Skeletal muscle cell (primary cell): Measurements from ENCODE around the gene ARHGAP22.

Experiments
- DNase-seq: peaks from one replicate; pipeline ENCODE4 v3.0.0-alpha.2; 2010; ENCODE audit warnings: low read depth
- H3K4me3 ChIP-seq: 2 replicates; pipeline ENCODE4 v1.5.1; 2011; ENCODE audit warnings: low read depth, mild to moderate bottlenecking, control low read depth, low read length, moderate library complexity

The ARHGAP22 gene

DNA sequence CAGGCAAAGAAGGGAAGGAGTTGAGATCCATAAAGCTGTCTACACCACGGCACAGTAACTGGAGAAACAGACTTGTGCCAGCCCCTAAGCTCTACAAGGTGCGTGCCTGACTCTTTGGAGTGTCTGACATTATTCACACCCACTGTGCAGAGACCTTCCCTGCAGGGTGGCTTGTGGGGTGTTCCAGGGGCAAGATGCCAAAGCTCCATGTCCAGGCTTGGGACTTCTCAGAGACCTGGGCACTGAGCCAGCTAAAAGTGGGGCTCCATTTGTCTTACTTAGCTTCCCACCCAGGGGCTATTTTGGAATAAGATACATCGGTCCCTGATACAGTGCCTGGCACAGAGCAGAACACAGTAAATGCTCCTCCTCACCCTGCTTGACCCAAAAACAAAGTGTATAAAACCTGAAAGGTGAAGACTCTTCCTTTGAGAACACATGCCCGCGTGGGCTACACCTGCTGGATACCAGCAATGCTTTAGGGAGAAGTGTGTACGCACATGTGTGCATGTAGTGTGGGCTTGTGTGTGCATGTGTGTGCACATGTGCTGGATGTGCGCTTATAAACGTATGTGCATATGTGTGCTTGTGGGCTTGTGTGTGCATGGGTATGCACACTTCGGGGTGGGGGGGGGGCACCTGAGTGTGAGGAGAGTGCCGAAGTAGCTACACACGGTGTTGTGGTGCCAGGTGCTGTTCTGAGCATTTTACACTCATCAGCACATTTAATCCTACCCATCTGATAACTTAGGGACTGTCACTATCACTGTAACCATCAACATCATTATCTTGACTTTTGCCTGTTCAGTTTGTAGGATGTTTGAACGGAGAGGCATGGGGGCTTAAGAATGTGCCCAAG is 143.0 kb downstream of the ARHGAP22 start:
- no peak overlapping the region for H3K4me3 ChIP-seq
- no peak for DNase-seq

DNA sequence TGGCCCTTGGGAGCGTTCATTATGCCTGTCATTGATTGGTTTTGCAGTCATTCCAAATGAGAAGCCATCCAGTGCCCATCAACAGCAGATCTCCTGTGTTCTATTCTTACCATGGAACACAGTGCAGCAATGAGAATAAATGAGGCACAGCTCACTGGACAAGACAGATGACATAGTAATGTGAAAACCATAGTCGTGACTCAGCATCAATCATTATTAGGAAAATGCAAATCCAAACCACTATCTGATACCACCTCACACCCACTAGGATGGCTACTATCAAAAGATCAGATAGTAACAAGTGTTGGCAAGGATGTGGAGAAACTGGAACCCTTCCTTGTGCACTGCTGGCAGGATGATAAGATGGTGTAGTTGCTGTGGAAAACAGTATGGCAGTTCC is 144.7 kb downstream of the ARHGAP22 start:
- no peak for DNase-seq
- H3K4me3 ChIP-seq = no peak overlapping the region

DNA sequence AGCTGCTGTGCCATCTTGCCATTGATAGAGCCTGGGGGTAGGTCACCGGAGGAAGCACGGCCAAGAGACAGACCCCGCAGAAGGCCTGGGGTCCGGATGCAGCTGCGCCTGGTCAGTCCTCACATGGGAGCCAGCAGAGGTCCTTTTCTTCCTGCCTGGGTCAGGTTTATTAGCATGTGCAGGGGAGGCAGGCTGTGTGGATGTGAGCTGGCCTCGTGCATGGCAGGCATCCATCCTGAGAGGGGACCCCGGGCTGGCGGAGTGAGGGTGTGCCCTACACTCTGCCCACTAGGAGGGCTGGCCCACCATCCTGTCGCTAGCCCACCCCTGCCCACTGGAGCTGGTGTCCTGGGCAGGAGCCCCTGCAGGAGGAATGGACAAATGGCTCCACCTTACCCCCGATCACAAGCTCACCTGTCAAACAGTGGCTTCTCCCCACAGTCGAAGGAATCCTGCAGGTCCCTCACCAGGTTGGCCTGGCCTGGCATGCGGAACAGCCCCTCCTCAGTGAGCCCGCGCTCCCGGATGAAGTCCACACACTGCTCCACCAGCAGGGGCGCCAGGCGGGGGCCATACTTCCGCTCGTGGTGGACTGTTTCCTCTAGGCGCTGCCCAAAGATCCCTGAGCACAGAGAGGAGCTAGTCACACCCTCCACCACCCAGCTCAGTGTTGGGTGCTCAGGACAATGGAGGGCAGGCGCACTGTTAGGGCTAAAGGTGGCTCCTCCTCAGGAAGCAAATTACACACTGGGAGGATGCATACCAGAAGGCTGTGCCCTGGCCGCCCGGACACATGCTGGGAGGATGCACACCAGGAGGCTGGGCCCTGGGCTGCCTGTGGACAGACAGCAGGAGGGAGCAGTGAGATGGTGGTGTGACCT is 145.4 kb downstream of the ARHGAP22 start:
- no peak overlapping the region for H3K4me3 ChIP-seq
- DNase-seq = no peak

DNA sequence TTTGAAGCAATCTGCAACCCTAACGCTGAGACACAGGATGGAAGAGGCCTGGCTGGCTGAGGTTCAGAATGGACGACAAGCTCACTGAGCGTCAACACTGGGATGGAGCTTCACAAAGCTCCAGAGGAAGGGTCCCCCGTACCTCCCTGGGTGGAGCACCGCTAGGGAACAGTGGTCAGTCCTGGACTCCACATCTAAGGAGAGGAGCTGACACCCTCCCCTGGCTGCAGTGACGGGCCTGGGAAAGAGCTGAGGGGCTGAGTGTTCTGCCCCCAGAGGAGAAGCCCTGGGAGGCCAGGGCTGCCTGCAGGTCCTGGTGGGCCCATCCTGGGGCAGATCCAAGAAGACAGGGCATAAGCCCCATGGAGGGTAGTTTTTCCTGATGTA is 146.2 kb downstream of the ARHGAP22 start:
- H3K4me3 ChIP-seq = no peak overlapping the region
- no peak for DNase-seq

DNA sequence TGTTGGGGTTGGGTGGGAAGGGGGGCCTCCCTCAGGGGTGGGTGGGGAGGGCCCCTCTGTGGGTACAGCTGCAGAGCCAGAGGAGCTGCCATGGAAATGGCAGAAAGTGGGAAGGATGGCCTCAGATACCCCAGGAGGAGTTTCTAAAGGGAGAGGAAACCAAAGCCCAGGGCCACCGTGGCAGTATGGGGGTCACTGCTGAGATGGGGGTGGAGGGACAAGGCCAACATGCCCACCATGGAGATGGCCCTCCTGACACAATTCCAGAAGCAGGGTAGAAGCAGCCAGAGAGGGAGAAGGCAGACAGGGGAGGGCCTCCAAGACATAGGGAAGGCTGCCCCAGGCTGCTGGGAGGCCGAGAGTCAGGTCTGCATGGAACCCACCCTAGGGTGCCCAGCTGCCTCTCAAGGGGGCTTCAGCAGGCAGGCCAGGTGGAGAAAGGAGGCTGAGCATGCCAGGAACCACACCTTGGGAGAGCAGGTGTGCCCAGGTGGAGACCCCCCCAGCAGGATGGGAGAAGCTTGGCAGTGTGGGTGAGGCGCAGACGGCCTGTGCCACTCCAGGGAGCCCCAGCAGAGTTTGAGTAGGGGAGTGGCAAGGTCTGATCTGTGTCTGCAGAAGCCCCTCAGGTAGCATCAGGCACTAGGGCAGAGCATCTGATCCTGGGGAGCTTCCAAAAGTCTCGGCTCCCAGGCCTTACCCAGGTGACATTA is 146.8 kb downstream of the ARHGAP22 start:
- DNase-seq = no peak
- H3K4me3 ChIP-seq = no peak overlapping the region

DNA sequence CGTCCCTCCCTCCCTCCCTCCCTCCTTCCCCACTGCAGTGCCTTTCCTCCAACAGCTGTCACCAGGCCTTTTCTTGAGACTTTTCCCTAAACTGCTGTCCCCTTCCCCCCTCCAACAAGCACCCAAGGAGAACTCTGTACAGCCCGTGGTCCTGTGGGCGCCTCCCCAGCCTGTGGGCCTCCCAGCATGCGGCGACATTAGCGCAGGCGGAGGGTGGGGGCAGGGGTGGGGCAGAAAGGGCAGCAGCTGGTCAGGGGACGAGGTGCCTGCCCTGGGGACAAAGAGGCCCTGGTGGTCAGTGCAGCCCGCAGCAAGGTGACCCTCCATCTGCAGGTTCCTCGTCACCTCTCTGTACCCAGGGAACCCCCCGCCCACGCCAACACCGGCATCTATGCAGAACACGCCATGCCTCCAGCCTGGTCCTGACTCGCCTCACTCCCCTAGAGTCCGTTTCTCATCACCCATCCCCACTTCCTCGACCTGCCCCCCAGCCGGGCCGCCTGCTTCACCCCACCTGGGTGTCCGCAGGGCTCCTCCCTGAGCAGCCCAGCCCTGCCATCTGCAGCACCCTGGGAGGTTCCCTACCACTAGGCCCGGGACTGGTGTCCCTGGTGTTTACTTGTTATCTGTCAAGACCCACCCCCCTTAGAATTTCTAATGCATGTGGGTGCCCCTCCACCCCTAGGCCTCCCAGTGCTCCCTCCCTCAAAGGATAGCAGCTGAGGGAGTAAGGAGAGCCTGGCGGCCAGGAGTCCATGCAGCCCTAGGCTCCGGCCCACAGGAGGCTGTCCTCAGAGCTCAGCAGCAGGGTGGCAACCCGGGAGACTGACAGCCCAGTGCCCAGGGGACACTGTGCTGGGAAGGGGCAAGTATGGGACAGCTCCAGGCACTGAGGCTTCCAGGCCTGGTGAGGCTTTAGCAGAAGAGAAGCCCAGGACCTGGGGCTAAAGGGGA is 147.8 kb downstream of the ARHGAP22 start:
- H3K4me3 ChIP-seq = no peak overlapping the region
- no peak for DNase-seq

DNA sequence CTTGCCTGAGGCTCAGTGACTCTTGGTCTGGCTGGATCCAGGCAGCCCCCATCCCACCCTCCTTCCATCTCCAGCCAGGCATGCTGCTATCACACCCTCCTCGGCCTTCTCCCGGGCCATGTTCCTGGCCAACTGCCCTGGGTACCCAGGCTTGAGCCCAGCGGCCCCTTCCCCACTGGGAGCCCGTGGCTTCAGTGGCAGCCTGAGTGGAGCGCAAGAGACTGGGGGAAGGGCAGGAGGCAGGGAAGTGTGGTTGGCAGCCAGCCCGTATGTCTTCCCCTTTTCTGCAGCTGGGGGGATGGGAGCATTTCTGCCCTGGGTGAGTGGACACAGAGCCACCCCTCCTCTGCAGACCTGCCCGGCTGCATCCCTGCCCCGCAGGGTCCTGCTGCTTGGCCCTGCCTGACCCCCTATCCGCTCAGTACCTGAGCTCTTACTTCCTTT is 148.5 kb downstream of the ARHGAP22 start:
- H3K4me3 ChIP-seq = no peak overlapping the region
- no peak for DNase-seq

DNA sequence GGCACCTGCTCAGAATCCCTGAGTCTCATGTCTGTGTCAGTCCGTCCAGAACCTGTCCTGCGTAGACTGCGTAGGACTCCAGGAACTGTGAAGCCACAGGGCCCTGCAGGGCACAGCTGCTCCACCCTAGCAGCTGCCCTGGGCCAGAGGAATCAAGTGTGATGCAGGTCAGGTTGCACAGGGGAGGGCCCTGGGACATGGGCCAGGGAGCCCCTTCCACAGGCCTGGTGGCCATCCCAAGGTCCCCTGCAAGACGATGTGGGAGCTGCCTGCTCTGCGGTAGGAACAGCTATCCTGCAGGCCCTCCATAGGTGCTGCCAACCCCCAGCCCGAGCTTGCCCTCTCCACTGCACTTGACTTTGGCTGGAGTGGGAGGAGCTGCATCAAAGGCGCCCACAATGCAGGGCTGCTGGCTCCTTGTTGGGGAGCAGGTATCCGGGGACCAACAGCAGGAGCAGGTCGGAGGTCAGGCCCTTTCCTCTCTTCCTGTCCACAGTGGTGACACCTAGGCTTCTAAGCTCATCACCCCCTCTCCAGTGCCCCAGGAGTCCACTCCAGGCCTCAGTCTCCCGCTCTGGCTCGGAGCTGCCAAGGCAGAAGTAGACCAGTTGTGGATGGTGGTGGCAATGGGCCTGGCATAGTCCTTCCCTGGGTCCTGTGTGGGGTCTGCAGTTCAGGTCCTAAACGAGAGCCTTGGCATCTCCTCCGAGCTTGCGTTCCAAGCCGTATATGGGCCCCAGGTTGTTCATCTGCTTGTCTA is 149.3 kb downstream of the ARHGAP22 start:
- no peak overlapping the region for H3K4me3 ChIP-seq

DNA sequence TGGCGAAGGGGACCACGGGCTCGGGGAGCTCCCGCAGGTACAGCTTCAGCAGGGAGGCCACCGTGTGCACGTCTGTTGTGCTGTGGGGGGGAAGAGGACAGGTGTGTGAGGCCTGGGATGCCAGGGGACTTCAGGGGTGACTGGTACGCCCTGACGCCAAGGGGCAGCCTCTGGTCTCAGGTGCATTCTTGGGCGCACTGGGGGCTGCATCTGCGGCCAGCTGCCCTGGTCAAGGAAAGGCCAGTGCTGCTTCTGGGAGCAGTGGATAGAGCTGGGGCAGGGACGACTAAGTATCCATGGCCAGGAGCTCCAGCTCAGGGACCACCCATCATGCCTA is 149.8 kb downstream of the ARHGAP22 start:
- H3K4me3 ChIP-seq = no peak overlapping the region
- no peak for DNase-seq

More for the DNA sequence above, 149.3 kb downstream of the ARHGAP22 start:
- no peak for DNase-seq

DNA sequence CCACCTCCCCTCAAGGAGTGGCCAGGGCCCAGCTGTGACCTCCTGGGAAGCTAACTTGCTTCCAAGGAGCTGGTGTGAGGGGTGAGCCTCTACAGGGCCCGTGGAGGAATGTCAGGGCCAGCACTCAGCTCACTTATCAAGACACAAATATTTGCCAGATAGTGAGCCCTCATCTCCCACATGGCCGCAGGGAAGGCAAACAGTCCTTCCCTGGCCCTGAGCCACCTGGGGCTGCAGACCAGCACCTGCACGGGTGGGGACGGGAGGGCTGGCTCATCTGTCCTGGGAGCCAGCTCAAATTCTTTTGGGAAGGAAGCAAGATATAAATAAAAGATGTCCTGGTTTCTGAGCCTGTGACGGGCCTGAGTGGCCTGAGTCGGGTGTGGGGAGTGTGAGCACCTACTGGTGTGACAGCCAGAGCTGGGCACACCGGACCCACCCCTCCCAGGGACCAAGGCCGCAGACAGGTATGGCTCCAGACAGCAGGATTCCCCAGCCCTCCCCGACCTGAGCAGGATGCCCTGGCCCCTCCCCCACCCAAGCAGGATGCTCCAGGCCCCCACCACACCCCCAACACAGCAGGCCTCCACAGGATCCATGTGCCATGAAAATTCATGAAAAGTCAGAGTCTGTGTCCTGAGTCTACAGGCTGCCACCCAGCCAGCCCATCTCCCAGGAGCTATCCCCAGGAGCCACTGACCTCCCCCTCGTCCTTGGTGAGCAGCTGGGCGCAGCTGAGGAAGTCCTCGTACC is 150.4 kb downstream of the ARHGAP22 start:
- DNase-seq = no peak
- no peak overlapping the region for H3K4me3 ChIP-seq

DNA sequence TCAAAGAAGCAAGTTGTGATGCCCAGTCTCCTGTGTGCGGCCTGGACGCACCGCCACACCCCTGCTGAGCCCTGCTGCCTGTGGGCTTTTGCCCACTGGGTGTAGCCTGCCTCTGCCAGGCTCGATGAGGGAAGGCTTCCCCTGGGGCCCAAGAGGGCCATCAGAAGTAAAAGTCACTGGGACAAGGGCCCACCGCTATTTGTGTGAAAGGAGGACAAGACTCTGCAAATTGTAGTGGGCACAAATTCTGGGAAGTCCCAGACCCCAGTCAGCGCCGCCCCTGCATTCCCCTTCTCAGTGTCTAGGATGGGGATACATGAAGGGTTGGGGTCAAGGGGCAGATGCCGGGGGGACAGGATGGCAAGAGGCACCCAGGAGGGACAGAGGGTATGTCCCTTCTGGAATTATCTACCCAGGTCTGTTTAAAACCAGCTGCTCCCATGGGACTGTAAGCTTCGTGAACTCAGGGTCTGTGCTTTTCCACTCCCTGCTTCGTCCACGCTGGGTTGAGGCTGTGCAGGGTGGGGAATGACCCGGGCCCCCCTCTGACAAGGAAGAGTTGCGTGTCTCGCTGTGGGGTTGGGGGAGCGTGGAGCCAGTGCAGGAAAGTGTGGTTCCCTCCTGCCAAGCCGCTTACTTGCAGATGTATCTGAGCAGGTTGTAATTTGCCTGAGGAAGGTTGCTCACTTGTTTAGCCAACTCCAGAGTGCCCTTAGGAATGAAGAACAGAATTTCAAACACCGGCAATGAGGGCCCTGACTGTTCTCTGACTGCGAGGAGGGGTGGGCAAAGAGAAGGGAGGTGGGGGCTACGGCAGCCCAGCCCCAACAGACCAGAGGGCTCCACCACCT is 151.2 kb downstream of the ARHGAP22 start:
- H3K4me3 ChIP-seq = no peak overlapping the region
- DNase-seq = no peak

DNA sequence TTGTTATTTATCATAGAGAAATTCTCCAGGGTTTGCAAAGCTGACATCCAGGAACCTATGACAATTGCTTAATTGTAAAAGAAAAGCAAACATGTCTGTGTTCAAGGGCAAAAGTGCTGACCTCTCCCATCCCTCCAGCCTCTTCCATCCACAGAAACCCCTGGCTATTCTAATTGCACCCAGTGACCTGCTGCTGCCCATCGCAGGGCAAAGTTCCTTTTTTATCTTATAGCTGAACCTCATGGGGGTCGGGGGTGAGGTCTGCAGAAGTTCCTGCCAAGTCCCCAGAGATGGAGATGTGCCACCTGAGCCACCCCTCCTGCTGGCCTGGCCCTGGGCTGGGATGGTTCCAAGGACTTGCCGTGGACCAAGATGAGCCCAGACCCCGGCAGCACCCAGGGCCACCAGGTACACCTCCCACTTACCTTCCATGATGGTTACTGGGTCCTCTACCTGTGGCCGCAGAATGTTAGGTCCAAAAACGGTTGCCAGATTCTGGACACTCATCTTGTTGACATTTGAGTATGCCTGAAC is 151.9 kb downstream of the ARHGAP22 start:
- no peak for DNase-seq
- no peak overlapping the region for H3K4me3 ChIP-seq

DNA sequence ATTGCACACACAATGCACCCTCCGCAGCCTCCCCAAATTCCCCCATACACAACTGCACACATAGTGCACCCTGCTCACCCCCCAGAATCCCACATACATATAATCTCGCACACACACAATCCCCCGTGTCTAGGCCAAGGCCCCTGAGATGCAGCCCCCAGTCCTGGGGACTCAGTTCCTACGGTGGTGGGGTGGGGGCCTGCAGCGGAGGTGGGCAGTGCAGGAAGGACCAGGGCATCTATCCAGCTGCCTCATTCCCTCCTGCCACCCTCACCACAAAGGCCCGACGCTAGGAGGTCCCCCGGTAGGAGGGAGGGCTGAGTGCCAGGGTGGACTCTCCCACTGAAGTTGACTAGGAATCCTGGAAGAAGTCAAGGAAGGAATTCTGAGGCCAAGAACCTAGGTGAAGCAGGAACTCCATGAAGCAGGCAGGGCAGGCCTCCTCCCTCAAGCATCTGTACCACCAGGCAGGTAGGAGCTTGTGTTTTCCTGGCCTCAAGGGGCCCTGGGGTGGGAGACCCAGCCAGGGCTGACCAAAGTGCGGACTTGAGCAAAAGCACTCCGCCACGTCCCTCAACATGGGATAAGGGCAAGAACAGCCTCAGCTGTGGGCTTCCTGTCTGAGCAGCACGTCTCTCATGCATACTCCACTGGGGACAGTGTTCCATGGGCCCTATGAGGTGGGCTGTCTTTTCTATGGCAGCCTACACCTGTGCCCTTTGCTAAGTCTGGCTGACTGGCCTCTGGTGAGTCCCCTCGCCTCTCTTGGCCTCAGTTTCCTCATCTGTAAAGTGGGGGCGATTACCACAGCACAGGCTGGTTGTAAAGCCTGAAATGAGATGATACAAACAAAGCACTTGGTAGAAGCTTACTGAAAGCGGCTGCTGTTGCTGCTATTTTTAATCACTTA is 152.6 kb downstream of the ARHGAP22 start:
- no peak overlapping the region for H3K4me3 ChIP-seq
- no peak for DNase-seq

DNA sequence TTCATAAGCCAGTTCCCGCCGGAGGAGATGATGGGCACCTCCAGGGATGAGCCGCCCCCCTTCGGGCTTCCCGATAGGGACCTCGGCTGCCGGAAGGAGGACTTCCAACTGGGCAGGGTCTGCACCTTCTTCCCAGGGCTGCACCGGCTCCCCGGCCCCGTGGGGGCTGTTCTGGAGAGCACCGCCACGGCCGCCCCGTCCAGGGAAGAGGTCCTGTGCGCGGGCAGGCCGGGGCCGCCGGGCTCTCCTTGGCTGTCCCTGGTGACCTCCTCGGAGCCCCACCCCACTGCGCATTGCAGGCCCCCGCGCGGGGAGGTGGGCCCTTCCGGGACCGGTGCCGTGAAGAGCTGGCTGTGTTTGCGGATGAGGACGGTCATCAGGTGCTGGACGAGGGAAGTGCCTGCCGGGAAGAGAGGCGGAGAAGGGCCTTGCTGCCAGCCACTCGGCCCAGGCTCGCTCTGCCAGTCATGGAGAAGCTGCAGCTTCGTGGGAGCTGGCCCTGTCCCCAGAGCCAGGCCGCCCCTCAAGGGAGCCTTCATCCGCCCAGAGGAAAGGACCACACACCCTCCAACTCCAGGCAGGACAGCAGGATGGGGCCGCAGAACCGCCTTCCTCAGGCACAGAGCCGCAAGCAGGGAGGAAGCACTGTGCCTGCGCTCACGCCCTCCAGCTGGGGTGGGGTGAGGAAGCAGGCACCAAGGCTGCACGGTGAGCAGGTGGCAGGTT is 154.0 kb downstream of the ARHGAP22 start:
- no peak for DNase-seq
- no peak overlapping the region for H3K4me3 ChIP-seq

DNA sequence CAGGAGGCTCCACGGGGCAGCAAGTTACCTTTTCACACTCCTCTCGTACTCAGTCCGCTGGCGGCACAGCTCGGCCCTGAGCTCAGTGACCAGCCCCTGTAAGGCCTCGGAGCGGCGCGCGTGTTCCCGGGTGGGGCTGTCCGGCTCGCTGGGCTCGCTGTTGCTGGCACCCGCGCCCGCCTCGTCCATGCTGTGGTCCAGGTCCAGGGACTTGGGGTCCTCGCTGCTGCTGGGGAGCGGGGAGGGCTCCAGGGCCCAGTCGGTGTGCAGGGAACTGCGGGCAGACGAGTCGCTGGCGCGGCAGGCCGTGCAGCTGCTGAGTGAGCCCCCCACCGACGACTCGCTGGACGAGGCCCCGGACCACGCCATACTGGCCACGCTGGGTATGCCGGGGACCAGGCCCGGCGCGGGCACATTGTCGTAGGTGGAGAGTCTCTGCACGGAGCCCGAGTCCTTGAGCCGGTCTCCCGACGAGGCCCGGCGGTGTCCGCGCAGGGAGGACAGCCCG is 154.6 kb downstream of the ARHGAP22 start:
- DNase-seq = no peak
- no peak overlapping the region for H3K4me3 ChIP-seq
